Mesendoderm (in vitro differentiated cells): Measurements from ENCODE around the gene SAA1.

Source experiments
- DNase-seq: peaks from one replicate; pipeline ENCODE4 v3.0.0; 2013
- H2AK5ac ChIP-seq: 2 replicates; pipeline ENCODE4 v1.6.1; 2013; ENCODE audit warnings: low read length, inconsistent platforms
- H2BK120ac ChIP-seq: 2 replicates; pipeline ENCODE4 v1.6.1; 2013; ENCODE audit warnings: low read depth, mild to moderate bottlenecking, low read length, moderate library complexity, mixed read lengths
- H2BK15ac ChIP-seq: replicated peaks from 2 replicates; pipeline ENCODE4 v1.6.1; 2013; ENCODE audit warnings: low read depth, mild to moderate bottlenecking, moderate library complexity
- H2BK5ac ChIP-seq: 2 replicates; pipeline ENCODE4 v1.6.1; 2013; ENCODE audit warnings: low read length, inconsistent platforms
- H3K18ac ChIP-seq: 2 replicates; pipeline ENCODE4 v1.6.1; 2013; ENCODE audit warnings: mild to moderate bottlenecking, low read length, mixed read lengths
- H3K23ac ChIP-seq: one replicate; pipeline ENCODE4 v1.6.1; 2013; ENCODE audit warnings: low read length
- H3K27ac ChIP-seq: 2 replicates; pipeline ENCODE4 v1.5.1; 2013; ENCODE audit warnings: low read depth, mild to moderate bottlenecking, inconsistent platforms, low read length, moderate library complexity
- H3K27me3 ChIP-seq: 2 replicates; pipeline ENCODE4 v1.6.1; 2013; ENCODE audit warnings: low read length, control low read depth, mild to moderate bottlenecking, inconsistent platforms; ENCODE audit not compliant: insufficient read depth, poor library complexity
- H3K36me3 ChIP-seq: 2 replicates; pipeline ENCODE4 v1.6.1; 2013; ENCODE audit warnings: low read length, inconsistent platforms; ENCODE audit not compliant: control insufficient read depth, insufficient read depth
- H3K4ac ChIP-seq: one replicate; pipeline ENCODE4 v1.6.1; 2013; ENCODE audit warnings: low read depth, mild to moderate bottlenecking, low read length, moderate library complexity
- H3K4me1 ChIP-seq: 2 replicates; pipeline ENCODE4 v1.6.1; 2013; ENCODE audit warnings: low read depth, low read length, inconsistent platforms; ENCODE audit not compliant: control insufficient read depth
- H3K4me2 ChIP-seq: 2 replicates; pipeline ENCODE4 v1.6.1; 2013; ENCODE audit warnings: low read length
- H3K4me3 ChIP-seq: 2 replicates; pipeline ENCODE4 v1.5.1; 2013; ENCODE audit warnings: mild to moderate bottlenecking, low read length
- H3K56ac ChIP-seq: one replicate; pipeline ENCODE4 v1.6.1; 2013; ENCODE audit warnings: low read length
- H3K79me1 ChIP-seq: 2 replicates; pipeline ENCODE4 v1.6.1; 2013; ENCODE audit warnings: low read length, inconsistent platforms
- H3K79me2 ChIP-seq: 2 replicates; pipeline ENCODE4 v1.6.1; 2013; ENCODE audit warnings: mild to moderate bottlenecking, low read length; ENCODE audit not compliant: control insufficient read depth, insufficient read depth
- H3K9ac ChIP-seq: 2 replicates; pipeline ENCODE4 v1.6.1; 2013; ENCODE audit warnings: low read length, inconsistent platforms
- H4K5ac ChIP-seq: one replicate; pipeline ENCODE4 v1.6.1; 2013; ENCODE audit warnings: low read length
- H4K8ac ChIP-seq: one replicate; pipeline ENCODE4 v1.6.1; 2013; ENCODE audit warnings: low read depth, mild to moderate bottlenecking, control low read depth, low read length, moderate library complexity
- WGBS: extraction: QIAGEN DNeasy Blood & Tissue Kit; methylation state at CpG from one replicate; pipeline ENCODE4 v1.1.7; 2013; ENCODE audit warnings: low lambda C conversion rate, missing lambda C conversion rate; ENCODE audit not compliant: insufficient coverage; ENCODE audit errors: extremely low coverage; 5-methylcytosine and 5-hydroxymethylcytosine counted together

Gene SAA1

GRCh38 chr11:18312663-18313420, 46.8 kb downstream of the SAA1 start:
- no peaks in the 10 kb centered on the region for H3K4me1 ChIP-seq
- H3K27me3 ChIP-seq: no peaks in the 10 kb centered on the region
- H3K4me3 ChIP-seq: no peak overlapping the region
- peaks cover 6% of the 10 kb centered on the region for H3K79me2 ChIP-seq
- H2BK15ac ChIP-seq: no peak overlapping the region
- H3K79me1 ChIP-seq: peaks cover 6% of the 10 kb centered on the region
- H3K18ac ChIP-seq: no peak overlapping the region
- no peak overlapping the region for H2BK120ac ChIP-seq
- H4K5ac ChIP-seq: no peak overlapping the region
- no peak for DNase-seq
- H3K56ac ChIP-seq: no peak overlapping the region
- H2BK5ac ChIP-seq: no peak overlapping the region
- WGBS: no CpG with 5 or more reads among the region's 2 CpGs
- H3K27ac ChIP-seq: no peak overlapping the region
- H2AK5ac ChIP-seq: no peak overlapping the region
- H3K4me2 ChIP-seq: no peak overlapping the region
- no peak overlapping the region for H3K9ac ChIP-seq
- H3K36me3 ChIP-seq: peaks cover 5% of the 10 kb centered on the region
- no peak overlapping the region for H4K8ac ChIP-seq
- H3K4ac ChIP-seq: no peak overlapping the region
- H3K23ac ChIP-seq: no peak overlapping the region

- Histone ChIP-seq H2AK5ac (no peak overlapping the region), H3K4me1 (no peaks in the 10 kb centered on the region), H3K23ac (no peak overlapping the region), H3K56ac (no peak overlapping the region), H3K79me2 (peaks cover 13% of the 10 kb centered on the region), H4K8ac (no peak overlapping the region), H3K79me1 (peaks cover 7% of the 10 kb centered on the region), H2BK5ac (no peak overlapping the region), H3K27ac (no peak overlapping the region), H2BK15ac (no peak overlapping the region), H3K36me3 (peaks cover 3% of the 10 kb centered on the region), H3K4me3 (no peak overlapping the region), H3K4me2 (no peak overlapping the region), H3K4ac (no peak overlapping the region), H3K27me3 (no peaks in the 10 kb centered on the region), H3K9ac (no peak overlapping the region), H4K5ac (no peak overlapping the region), H2BK120ac (no peak overlapping the region), H3K18ac (no peak overlapping the region)
- no CpG with 5 or more reads among the region's 10 CpGs for WGBS
- peak; percentile 57 for DNase-seq
These were observed 48.1 kb downstream of the SAA1 start for GRCh38 chr11:18313965-18314763.

DNA sequence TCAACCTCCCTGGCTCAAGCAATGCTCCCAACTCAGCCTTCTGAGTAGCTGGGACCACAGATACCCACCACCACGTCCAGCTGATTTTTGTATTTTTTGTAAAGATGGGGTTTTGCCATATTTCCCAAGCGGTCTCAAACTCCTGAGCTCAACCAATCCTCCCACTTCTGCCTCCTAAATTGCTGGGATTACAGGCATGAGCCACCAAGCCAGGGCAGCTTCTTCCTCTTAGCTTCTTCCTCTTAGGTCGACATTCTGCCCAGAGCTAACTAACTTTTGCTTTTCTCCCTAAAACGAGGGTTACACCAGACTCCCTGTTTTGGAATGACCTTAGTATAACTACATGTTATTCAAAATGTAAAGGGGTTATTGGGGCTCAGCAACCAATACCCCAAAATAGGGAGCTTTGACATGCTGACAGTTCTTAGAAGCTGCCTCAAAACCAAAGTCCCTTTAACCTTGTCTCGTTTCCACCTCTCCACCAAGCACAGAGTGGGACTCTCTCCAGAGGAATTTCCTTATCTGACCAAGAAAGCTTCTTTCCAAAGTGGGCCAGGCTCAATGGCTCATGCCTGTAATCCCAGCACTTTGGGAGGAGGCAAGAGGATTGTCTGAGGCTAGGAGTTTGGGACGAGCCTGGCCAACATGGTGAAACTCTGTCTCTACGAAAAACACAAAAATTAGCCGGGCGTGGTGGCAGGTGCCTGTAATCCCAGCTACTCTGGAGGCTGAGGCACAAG, 48.9 kb downstream of the SAA1 start:
- Histone ChIP-seq H3K4me1 (no peaks in the 10 kb centered on the region), H3K79me2 (peaks cover 19% of the 10 kb centered on the region), H3K9ac (no peak overlapping the region), H4K8ac (no peak overlapping the region), H3K27me3 (no peaks in the 10 kb centered on the region), H3K18ac (no peak overlapping the region), H3K4me2 (no peak overlapping the region), H3K79me1 (peaks cover 8% of the 10 kb centered on the region), H4K5ac (no peak overlapping the region), H3K56ac (no peak overlapping the region), H2AK5ac (no peak overlapping the region), H3K36me3 (peaks cover 1% of the 10 kb centered on the region), H3K4me3 (no peak overlapping the region), H2BK5ac (no peak overlapping the region), H2BK120ac (no peak overlapping the region), H2BK15ac (no peak overlapping the region), H3K4ac (no peak overlapping the region), H3K23ac (no peak overlapping the region), H3K27ac (no peak overlapping the region)
- WGBS: no CpG with 5 or more reads among the region's 9 CpGs
- DNase-seq: peak; percentile 34

GRCh38 chr11:18315893-18316292, 49.8 kb downstream of the SAA1 start:
- Histone ChIP-seq H3K79me1 (peaks cover 10% of the 10 kb centered on the region), H2BK120ac (no peak overlapping the region), H2BK5ac (no peak overlapping the region), H3K18ac (no peak overlapping the region), H3K4ac (no peak overlapping the region), H4K5ac (no peak overlapping the region), H4K8ac (no peak overlapping the region), H2BK15ac (no peak overlapping the region), H3K36me3 (no peaks in the 10 kb centered on the region), H3K23ac (no peak overlapping the region), H2AK5ac (no peak overlapping the region), H3K4me1 (peaks cover 2% of the 10 kb centered on the region), H3K56ac (no peak overlapping the region), H3K79me2 (peaks cover 26% of the 10 kb centered on the region), H3K27me3 (no peaks in the 10 kb centered on the region), H3K9ac (no peak overlapping the region), H3K4me2 (no peak overlapping the region), H3K27ac (no peak overlapping the region), H3K4me3 (no peak overlapping the region)
- WGBS: no CpG with 5 or more reads among the region's 2 CpGs
- no peak for DNase-seq

GRCh38 chr11:18317551-18317950, 51.5 kb downstream of the SAA1 start:
- Histone ChIP-seq H3K4me1 (peaks cover 2% of the 10 kb centered on the region), H2BK5ac (no peak overlapping the region), H3K23ac (no peak overlapping the region), H3K4me2 (no peak overlapping the region), H3K4ac (no peak overlapping the region), H3K56ac (no peak overlapping the region), H3K27ac (no peak overlapping the region), H3K9ac (no peak overlapping the region), H4K8ac (no peak overlapping the region), H3K4me3 (no peak overlapping the region), H3K79me1 (peaks cover 12% of the 10 kb centered on the region), H4K5ac (no peak overlapping the region), H3K36me3 (no peaks in the 10 kb centered on the region), H3K18ac (no peak overlapping the region), H2BK120ac (no peak overlapping the region), H3K27me3 (no peaks in the 10 kb centered on the region), H3K79me2 (peaks cover 30% of the 10 kb centered on the region), H2AK5ac (no peak overlapping the region), H2BK15ac (no peak overlapping the region)
- no peak for DNase-seq
- WGBS: no CpG with 5 or more reads among the region's 4 CpGs
